Fibroblast of lung (primary cell): Measurements from ENCODE around the gene DOK4. TPM values are rescaled to one million over a fixed set of nuclear protein-coding genes. Genes with fewer than 3 reads are reported as not detected.

Source experiments
- DNase-seq, 2 donors: peaks; one replicate each; pipeline versions ENCODE4 v3.0.0 to v3.0.0-alpha.2; 2010; ENCODE audit warnings: low read depth in 2 of 2
- H2AFZ ChIP-seq: 2 replicates; pipeline ENCODE4 v1.5.1; 2012; ENCODE audit warnings: low read length, control low read depth, inconsistent platforms
- H3K27ac ChIP-seq: 2 replicates; pipeline ENCODE4 v1.5.1; 2011; ENCODE audit warnings: low read length, control low read depth; ENCODE audit not compliant: insufficient read depth
- H3K27me3 ChIP-seq: 2 replicates; pipeline ENCODE4 v1.5.1; 2011; ENCODE audit warnings: mild to moderate bottlenecking, low read length; ENCODE audit not compliant: control insufficient read depth, insufficient read depth
- H3K36me3 ChIP-seq: 2 replicates; pipeline ENCODE4 v1.5.1; 2011; ENCODE audit warnings: low read length; ENCODE audit not compliant: control insufficient read depth, insufficient read depth
- H3K4me1 ChIP-seq: 2 replicates; pipeline ENCODE4 v1.5.1; 2011; ENCODE audit warnings: low read length; ENCODE audit not compliant: control insufficient read depth, insufficient read depth; ENCODE audit errors: extremely low read depth
- H3K4me2 ChIP-seq: 2 replicates; pipeline ENCODE4 v1.5.1; 2011; ENCODE audit warnings: low read length, control low read depth; ENCODE audit not compliant: insufficient read depth; ENCODE audit errors: extremely low read depth
- H3K4me3 ChIP-seq, 4 experiments: fragments of 200-600 bp in 1 of 4; sonication (generic) in 1 of 4; replicated peaks in 1 of 4; 2 replicates each; pipeline ENCODE4 v1.5.1; 2011 to 2016; ENCODE audit warnings: low read length in 4 of 4, low read depth in 3 of 4, mild to moderate bottlenecking in 3 of 4, control low read depth in 2 of 4, inconsistent platforms in 1 of 4, mixed read lengths in 1 of 4; ENCODE audit not compliant: insufficient read depth in 1 of 4; ENCODE audit errors: control extremely low read depth in 1 of 4
- H3K79me2 ChIP-seq: 2 replicates; pipeline ENCODE4 v1.5.1; 2012; ENCODE audit warnings: mild to moderate bottlenecking, low read length, inconsistent platforms; ENCODE audit not compliant: control insufficient read depth, insufficient read depth
- H3K9ac ChIP-seq: 2 replicates; pipeline ENCODE4 v1.5.1; 2011; ENCODE audit warnings: mild to moderate bottlenecking, low read length, control low read depth; ENCODE audit not compliant: insufficient read depth
- H3K9me3 ChIP-seq: 2 replicates; pipeline ENCODE4 v1.5.1; 2012; ENCODE audit warnings: low read depth, low read length; ENCODE audit not compliant: control insufficient read depth, insufficient read depth
- H4K20me1 ChIP-seq: 2 replicates; pipeline ENCODE4 v1.5.1; 2011; ENCODE audit warnings: low read length; ENCODE audit not compliant: control insufficient read depth, insufficient read depth; ENCODE audit errors: extremely low read depth
- CTCF ChIP-seq, 2 donors: IDR thresholded peaks in 1 of 2; conservative IDR thresholded peaks in 1 of 2; 1 replicate in 1 of 2; 2 replicates in 1 of 2; pipeline ENCODE4 v1.5.1; 2011 to 2012; ENCODE audit warnings: low read length in 2 of 2, control low read depth in 1 of 2, inconsistent platforms in 1 of 2, low read depth in 1 of 2, mild to moderate bottlenecking in 1 of 2
- EZH2 ChIP-seq: IDR thresholded peaks from 2 replicates; pipeline ENCODE4 v1.5.1; 2012; ENCODE audit warnings: low read length, control low read depth, mild to moderate bottlenecking; ENCODE audit errors: missing control alignments
- polyA plus RNA-seq, 2 donors: library from polyadenylated mRNA; depleted of rRNA in 1 of 2; stranded (reverse) in 1 of 2; unstranded in 1 of 2; fragments of >200 nt; gene quantifications; 2 replicates each; pipeline ENCODE4 v1.2.1, GENCODE V29; 2011 to 2012; ENCODE audit warnings: missing spikeins in 1 of 2
- total RNA-seq: library from RNA; depleted of rRNA; stranded (reverse); fragments of >200 nt; gene quantifications from 2 replicates; pipeline ENCODE4 v1.2.1, GENCODE V29; 2014

Gene DOK4
- total and polyA plus RNA-seq, 2 donors (not counting 1 experiment from before 2014, with no cell fraction given) = 12.6 to 15.0 TPM

- H3K79me2 ChIP-seq = no peaks in the 10 kb centered on the region
- no peak overlapping the region for H2AFZ ChIP-seq
- no peak overlapping the region for H3K4me2 ChIP-seq
- TF ChIP-seq EZH2 = no peak
- H3K9me3 ChIP-seq = no peaks in the 10 kb centered on the region
- H4K20me1 ChIP-seq = no peaks in the 10 kb centered on the region
- H3K4me1 ChIP-seq = peaks cover 4% of the 10 kb centered on the region
- H3K27ac ChIP-seq = no peak overlapping the region
- H3K27me3 ChIP-seq = no peaks in the 10 kb centered on the region
- no peak for DNase-seq
- H3K4me3 ChIP-seq = no peak overlapping the region
- H3K9ac ChIP-seq = no peak overlapping the region
- peaks cover 22% of the 10 kb centered on the region for H3K36me3 ChIP-seq
These were observed 13.0 kb downstream of the DOK4 start for GRCh38 chr16:57473176-57473840.

- Histone ChIP-seq H3K36me3 (peaks cover 22% of the 10 kb centered on the region), H3K27me3 (no peaks in the 10 kb centered on the region), H3K9me3 (no peaks in the 10 kb centered on the region), H3K79me2 (no peaks in the 10 kb centered on the region), H3K9ac (no peak overlapping the region), H3K27ac (no peak overlapping the region), H4K20me1 (no peaks in the 10 kb centered on the region), H2AFZ (no peak overlapping the region), H3K4me3 (no peak overlapping the region), H3K4me1 (peaks cover 4% of the 10 kb centered on the region), H3K4me2 (no peak overlapping the region)
- TF ChIP-seq EZH2 = no peak
- no peak for TF ChIP-seq CTCF (conservative IDR thresholded peaks at IDR 0.05 in 1 of 2, IDR thresholded peaks at IDR 0.05 in 1 of 2; ENCODE audit: low read depth in 1 of 2, low read length in 2 of 2)
- DNase-seq = no peak
These were observed 13.6 kb downstream of the DOK4 start for GRCh38 chr16:57472665-57473060.

- Histone ChIP-seq H3K9me3 (no peaks in the 10 kb centered on the region), H4K20me1 (no peaks in the 10 kb centered on the region), H3K4me2 (no peak overlapping the region), H2AFZ (no peak overlapping the region), H3K27ac (no peak overlapping the region), H3K9ac (no peak overlapping the region), H3K79me2 (no peaks in the 10 kb centered on the region), H3K36me3 (peaks cover 22% of the 10 kb centered on the region), H3K4me3 (no peak overlapping the region), H3K27me3 (no peaks in the 10 kb centered on the region), H3K4me1 (peaks cover 4% of the 10 kb centered on the region)
- TF ChIP-seq CTCF (conservative IDR thresholded peaks at IDR 0.05 in 1 of 2, IDR thresholded peaks at IDR 0.05 in 1 of 2; ENCODE audit: low read depth in 1 of 2, low read length in 2 of 2) = no peak
- no peak for TF ChIP-seq EZH2
- peak in 1 of 2 donors; percentile 4 for DNase-seq
These were observed 14.2 kb downstream of the DOK4 start for GRCh38 chr16:57471852-57472664.
